Ramos (cell line): ENCODE data around the gene NUP214.
"Not testable (repeated sequence)": the region's sequence is repeated elsewhere in the genome, so short reads cannot be mapped to it uniquely, and the experiment has no call there.

Source experiments
- in situ Hi-C: fragments of 300-500 bp; cut with MboI; formaldehyde crosslinking; loops from one replicate; pipeline ENCODE4 v1.14.3; 2022; ENCODE audit warnings: low sequenced_read_pairs; ENCODE audit not compliant: unreplicated experiment

NUP214 gene

GRCh38 chr9:131115360-131115742, 10.0 kb upstream of the NUP214 start:
- in situ Hi-C loops = not testable (repeated sequence)

GRCh38 chr9:131116281-131117120, 8.9 kb upstream of the NUP214 start:
- in situ Hi-C loops = no loop called here

GRCh38 chr9:131117121-131117761, 8.1 kb upstream of the NUP214 start:
- in situ Hi-C loops = no loop called here

GRCh38 chr9:131117762-131118145, 7.6 kb upstream of the NUP214 start:
- in situ Hi-C loops = no loop called here

- in situ Hi-C loops = no loop called here
These were observed 5.8 kb upstream of the NUP214 start for GRCh38 chr9:131119600-131119999.

- in situ Hi-C loops = no loop called here
These were observed 4.7 kb upstream of the NUP214 start for GRCh38 chr9:131120620-131121228.

GRCh38 chr9:131121346-131121745, 4.0 kb upstream of the NUP214 start:
- in situ Hi-C loops = no loop called here

GRCh38 chr9:131122158-131122557, 3.2 kb upstream of the NUP214 start:
- in situ Hi-C loops = no loop called here

GRCh38 chr9:131125038-131125287, 423 bp upstream of the NUP214 start:
- in situ Hi-C loops = no loop called here

- in situ Hi-C loops = no loop called here
These were observed 657 bp downstream of the NUP214 start for GRCh38 chr9:131126059-131126426.

GRCh38 chr9:131129183-131129582, 3.8 kb downstream of the NUP214 start:
- in situ Hi-C loops = no loop called here

GRCh38 chr9:131138676-131139075, 13.3 kb downstream of the NUP214 start:
- in situ Hi-C loops = no loop called here

- in situ Hi-C loops = no loop called here
These were observed 14.7 kb downstream of the NUP214 start for GRCh38 chr9:131140112-131140511.

GRCh38 chr9:131140550-131140949, 15.2 kb downstream of the NUP214 start:
- in situ Hi-C loops = no loop called here

- in situ Hi-C loops = no loop called here
These were observed 16.8 kb downstream of the NUP214 start for GRCh38 chr9:131142160-131142559.

- in situ Hi-C loops = no loop called here
These were observed 18.8 kb downstream of the NUP214 start for GRCh38 chr9:131144201-131144600.

GRCh38 chr9:131145245-131145644, 19.9 kb downstream of the NUP214 start:
- in situ Hi-C loops = no loop called here

GRCh38 chr9:131146186-131146585, 20.8 kb downstream of the NUP214 start:
- in situ Hi-C loops = no loop called here

GRCh38 chr9:131148276-131148675, 22.9 kb downstream of the NUP214 start:
- in situ Hi-C loops = no loop called here

- in situ Hi-C loops = no loop called here
These were observed 23.7 kb downstream of the NUP214 start for GRCh38 chr9:131148966-131149687.

GRCh38 chr9:131149688-131150053, 24.3 kb downstream of the NUP214 start:
- in situ Hi-C loops = no loop called here
